ENCODE results near the gene DAP.
A peak's percentile ranks its signal among the peaks of the same experiment; 100 is the strongest.
"Not testable (repeated sequence)": the region's sequence is repeated elsewhere in the genome, so short reads cannot be mapped to it uniquely, and the experiment has no call there.

Gene DAP, protein sequence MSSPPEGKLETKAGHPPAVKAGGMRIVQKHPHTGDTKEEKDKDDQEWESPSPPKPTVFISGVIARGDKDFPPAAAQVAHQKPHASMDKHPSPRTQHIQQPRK

DNA sequence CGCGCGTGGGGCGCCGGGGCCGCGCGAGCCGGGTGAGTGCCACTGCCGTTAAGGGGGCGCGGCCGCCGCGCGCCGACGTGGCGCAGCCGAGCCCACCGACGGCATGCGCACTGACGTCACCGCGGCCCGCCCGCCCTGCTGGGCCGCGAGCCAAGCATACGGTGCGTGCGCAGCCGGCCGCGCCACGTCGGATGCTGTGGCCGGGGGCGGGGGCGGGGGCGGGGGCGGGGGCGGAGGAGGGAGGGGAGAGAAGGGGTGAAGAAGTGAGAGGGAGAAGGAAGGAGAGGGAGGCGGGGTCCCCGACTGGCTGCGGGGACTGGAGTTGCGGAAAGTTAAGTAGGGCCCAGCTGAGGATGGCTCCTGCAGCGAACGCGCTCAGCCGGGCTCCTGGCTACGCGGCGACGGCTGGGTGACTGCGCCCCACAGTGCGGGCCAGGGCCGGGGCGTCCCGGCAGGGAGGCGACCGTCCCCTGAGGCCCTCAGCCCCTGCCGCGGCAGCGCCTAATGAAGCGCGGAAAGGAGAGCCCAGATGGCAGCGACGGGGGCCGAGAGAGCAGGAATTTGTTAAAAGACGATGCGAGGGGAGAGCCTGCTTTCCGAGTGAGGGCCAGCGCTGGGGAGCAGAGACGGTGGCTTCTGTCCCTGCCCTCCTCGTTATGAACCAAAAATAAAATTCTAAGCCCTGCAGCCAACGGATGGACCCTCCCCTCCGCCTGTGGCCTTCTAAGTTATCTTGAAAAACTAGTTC is at the start of gene DAP:
TSS of gene DAP (minus strand) at position 50 of the 748 bp plus-strand sequence. CDS start 166 bp downstream, outside the sequence.
- peak; percentile 72 to 74 for DNase-seq (ENCODE audit: low read depth in 2 of 2)

DNA sequence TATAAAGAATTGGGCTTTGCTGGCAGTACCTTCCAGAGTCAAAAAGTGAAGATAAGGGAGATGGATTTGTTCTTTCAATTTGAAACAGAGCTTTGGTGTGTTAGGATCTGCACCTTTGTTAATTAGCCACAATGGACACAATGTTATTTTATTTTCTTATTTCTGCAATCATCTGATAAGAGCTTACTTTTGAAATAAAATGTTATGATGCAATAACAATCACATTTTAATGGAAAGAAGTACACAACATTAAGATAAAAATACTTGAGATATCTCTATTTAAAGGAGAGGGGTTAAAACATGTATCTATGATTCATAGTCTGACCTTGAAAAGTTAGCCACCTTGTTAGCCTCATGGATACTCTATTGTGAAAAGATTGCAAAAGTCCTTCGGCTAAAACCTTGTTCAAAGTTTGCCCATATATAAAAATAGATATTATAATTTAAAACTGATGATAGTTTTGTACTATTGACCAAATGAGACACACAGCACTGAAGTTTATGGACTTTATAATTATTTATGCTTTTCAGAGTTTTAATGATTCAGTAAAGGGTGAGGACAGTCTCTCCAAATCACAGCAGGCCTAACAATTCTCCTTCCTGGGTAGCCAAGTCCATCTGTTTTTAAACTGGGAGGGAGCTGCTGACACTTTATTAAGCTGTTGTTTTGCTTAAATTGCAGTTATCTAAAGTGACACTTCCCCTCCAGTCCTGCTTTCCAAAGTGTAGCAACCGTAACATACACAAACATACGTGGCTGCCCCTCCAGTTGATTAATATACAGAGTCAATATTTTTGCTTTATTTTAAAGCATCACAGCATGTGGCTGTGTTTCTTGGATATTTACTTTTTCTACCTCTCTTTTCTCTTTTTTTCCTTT is 47.6 kb upstream of the DAP start:
- DNase-seq (ENCODE audit: low read depth in 2 of 2), result no peak

DNA sequence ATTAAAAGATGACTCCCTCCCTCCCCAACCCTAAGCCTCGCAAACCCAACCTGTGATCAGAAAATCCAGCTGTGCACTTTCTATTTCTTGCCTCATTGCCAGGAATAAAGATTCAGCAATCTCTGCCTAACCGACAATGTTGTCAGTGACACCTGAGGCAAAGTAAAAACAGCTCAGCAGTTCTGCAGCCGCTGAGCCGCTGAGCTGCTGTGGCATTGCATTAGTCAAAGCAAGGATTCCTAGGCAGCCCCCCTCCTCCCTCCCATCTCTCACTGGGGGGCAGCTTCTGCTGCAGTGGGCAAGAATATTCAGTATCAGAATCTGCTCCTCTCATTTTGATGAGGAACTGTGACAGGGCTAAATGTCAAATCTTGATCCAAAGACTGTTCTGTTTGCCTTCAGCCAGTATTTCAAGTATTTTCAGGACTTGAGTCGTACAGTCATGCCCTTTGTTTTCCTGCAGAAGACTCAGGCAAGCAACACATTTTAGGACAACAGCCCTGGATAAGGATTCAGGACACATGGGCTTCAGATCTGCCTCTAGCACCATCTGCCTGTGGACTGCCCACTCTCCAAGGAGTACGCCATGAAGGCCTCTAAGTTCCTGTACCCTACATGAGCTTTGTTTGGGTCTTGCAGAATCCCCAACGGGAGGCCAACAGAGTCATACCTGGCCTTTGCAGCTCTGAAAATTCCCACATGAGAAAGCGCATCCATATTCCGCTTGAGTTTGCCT is 41.1 kb upstream of the DAP start:
- no peak for DNase-seq (ENCODE audit: low read depth in 2 of 2)

DNA sequence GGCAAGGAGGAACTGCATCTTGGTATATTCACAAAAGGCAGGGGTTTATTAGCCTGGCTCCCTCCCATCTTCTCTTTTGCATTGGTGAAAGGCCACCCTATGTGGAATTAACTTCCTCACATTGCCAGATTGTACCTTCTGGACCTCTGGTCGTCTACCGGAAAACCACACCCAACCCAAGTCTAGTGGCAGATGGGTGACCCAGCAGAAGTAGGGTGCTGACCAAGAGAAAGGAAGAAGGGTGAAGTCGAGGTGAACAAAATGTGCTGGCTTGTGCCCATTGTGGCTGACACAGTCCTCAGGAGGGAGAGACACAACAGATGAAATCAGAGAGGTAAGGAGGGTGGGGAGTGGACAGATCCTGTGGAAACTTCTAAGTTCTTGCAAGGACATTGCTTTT is 39.8 kb upstream of the DAP start:
- DNase-seq (ENCODE audit: low read depth in 2 of 2), result no peak

DNA sequence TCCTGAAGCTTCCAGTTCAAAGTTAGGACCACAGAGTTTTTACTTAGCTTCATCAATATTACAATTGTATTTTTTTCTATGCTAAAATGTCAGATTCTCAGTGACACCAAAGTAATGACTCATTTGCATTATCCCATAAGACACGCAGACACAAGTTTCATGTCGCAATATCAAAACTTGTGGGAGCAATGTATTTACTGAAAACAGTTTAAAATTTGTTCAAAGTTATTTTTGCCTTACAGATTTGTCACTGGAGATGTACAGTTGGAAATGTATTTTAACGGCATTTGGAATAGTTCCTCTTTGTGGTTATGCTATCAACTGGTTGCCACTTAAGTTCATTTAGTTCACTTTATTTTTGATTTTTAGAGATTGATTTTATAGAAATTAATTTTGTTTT is 36.2 kb upstream of the DAP start:
- DNase-seq (ENCODE audit: low read depth in 2 of 2), result no peak

DNA sequence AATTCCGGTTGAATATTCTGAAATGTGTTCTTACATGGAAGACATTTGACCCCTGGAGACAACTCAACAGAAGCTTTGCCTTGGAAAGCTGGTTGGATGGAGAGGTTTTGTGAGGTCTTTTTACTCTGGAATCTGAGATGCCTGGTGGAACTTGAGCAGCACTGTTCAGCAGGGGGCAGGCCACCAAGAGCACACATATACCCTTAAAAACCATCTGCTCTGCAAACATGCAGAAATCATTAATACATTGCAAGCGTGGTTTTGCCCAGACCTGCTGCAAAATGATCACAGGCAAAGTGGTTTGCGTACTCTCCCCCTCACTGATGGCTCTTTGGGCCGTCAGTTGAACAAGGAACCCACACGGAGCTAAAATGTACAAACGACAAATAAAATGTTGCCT is 32.8 kb upstream of the DAP start:
- no peak for DNase-seq (ENCODE audit: low read depth in 2 of 2)

DNA sequence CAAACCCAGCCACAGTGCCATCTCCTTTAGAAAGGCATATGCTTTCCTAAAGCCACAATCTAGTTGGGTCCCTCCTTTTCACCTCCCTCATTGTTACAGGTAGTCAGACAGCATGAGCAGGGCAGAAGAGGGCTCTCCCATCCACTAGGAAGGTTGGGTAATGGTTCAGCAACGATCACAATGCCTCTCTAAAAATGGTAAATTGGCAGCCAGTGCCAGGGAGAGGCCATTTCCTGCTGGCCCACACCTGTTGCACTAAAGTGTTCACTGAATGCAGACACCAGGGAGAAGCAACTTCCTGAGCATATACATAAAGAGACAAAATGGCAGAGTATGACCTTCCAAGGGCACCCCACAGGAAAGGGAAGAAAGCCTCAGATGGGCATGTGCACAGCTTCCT is 31.3 kb upstream of the DAP start:
- DNase-seq (ENCODE audit: low read depth in 2 of 2), result no peak

DNA sequence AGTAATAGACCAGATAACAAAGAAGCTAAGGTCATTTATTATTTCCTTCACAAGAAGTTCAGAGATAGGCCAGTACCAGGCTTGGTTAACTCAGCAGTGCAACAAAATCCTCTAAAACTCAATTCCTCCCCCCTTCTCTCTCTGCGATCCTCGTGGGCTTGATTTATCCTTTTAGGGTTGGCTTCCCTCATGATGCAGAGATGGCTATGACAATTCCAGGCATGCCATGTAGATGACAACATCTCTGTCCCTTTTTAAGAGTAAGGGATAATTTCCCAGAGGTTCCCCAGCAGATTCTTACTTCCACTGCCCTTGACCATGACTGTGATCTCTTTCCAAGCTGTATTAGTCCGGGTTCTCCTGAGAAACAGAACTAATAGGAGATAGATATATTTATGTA is 28.7 kb upstream of the DAP start:
- no peak for DNase-seq (ENCODE audit: low read depth in 2 of 2)

DNA sequence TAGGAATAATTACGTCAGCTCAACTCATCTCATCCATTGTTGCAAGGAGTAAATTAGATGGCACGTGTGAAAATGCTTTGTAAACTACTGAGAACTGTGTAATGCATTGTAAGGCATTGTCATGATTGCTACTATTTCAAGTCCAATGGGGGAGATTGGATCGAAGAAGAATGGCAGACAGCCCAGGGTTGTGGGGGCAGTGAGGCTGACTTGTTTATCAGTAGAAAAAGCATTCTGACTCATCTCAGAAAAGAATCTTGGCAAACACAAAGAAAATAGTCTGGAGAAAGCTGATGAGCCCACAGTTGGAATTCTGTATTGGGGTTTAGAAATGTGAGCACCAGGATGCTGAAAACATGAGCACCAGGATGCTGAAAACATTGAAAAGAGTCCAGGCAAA is 28.0 kb upstream of the DAP start:
- DNase-seq (ENCODE audit: low read depth in 2 of 2), result no peak

DNA sequence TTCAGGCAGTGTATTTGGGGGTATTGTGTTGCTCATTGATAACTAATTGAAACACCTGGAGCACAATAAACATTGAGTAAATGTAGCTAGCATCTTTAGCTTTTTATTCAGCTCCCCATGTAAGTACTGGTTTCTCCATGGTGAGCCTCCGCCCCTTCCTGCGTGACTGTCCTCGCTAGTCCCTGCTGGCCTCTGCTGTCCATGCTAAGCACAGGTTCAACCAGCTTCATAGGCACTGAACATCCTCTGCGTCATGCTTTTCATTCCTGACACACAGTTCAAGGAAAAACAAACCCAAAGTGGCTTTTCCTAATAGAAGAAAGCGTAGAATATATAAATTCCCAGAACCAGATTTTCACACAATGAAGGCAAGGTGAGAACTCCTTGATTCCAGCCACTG is 27.3 kb upstream of the DAP start:
- DNase-seq (ENCODE audit: low read depth in 2 of 2), result no peak

DNA sequence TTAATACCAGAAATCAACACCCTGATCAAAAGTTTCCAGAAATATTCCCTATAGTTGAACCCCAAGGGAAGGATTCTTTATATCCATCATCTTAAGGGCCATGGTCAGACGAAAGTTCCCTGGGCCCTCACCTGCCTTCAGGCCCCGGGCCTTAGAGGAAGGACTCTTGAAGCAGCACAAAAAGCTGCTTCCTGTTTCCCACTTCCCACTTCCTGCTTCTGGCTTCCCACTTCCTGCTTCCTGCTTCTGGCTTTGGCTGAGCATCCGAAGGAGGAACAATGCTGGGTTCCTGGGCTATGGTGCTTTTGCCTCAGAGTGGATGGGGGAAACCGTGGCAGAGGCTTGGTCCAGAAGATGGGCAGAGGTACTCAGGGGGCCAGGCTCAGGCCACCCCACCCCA is 25.8 kb upstream of the DAP start:
- DNase-seq (ENCODE audit: low read depth in 2 of 2), result no peak

DNA sequence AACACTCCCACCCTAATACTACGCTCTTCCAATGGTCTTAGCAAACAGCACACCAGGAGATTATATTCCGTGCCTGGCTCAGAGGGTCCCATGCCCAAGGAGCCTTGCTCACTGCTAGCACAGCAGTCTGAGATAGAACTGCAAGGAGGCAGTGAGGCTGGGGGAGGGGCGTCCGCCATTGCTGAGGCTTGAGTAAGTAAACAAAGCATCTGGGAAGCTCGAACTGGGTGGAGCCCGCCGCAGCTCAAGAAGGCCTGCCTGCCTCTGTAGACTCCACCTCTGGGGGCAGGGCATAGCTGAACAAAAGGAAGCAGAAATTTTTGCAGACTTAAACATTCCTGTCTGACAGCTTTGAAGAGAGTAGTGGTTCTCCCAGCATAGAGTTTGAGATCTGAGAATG is 19.2 kb upstream of the DAP start:
- DNase-seq (ENCODE audit: low read depth in 2 of 2), result not testable (repeated sequence)

DNA sequence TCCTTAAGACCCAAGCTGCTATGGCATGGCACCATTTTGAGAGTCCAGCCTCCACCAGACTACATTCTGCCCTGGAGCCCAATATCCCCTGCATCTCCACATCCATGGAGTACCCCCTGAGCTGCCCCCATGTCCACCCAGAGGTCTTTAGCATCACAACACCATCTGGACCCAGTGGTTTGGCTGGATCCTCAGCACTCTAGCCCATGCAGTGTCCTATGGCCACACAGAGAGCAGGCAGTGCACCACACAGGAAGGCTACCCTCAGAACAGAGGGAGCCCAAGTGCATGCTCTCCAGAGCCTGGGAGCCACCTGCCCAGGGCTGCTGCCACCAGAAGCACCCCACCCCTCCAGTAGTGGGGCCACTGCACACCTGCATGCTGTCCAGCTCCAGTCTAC is 18.6 kb upstream of the DAP start:
- no peak for DNase-seq (ENCODE audit: low read depth in 2 of 2)

DNA sequence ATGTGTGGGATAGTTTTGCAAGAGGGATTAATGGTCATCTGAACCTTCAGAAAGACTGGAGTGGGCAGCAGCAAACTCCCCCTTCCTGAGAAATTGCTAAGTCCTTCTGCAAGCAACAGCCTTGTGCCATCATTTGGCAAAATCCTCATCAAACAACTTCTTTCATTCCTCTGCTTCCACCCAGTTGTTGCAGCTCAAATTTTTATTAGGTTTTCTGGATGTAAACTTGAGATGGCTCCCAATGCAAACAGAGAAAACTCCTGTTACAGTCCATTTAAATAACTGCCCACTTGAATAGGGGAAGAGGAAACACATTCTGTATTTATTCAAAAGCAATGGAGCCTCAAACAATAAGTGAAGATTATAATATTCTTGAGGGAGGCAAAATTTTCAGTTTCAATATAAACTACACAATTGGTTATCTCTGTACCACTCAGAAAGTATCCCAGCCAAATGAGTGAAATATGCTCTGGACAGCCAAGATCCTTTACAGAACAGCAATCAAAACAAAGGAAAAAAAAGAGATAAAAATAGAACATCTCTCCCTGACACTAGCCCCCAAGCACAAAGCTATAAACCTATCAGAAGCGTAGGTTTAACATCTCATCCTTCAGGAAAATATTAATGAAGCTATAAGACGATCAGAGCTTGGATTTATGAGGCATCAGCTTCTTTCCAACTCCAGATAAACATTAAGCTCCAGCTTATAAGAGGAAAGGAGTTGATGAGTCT is 17.3 kb upstream of the DAP start:
- no peak for DNase-seq (ENCODE audit: low read depth in 2 of 2)

DNA sequence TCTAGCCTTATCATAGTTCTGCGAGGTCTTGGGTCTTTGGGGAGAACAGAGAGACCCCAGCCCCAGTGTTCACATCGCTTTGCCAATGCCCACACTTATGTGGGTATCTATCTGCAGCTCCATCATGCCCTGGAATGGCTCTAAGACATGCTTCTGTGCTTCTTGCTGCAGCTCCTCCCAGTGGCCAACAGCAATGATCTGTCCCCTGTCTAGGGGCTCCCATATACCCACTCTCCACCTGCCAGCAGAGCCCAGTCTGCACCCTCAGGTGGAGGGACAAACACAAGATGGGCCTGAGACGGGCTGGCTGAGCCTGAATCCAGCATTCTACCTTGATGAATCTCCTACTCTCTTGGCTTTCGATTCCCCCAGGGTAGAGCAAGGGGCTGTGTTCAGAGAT is 14.6 kb upstream of the DAP start:
- no peak for DNase-seq (ENCODE audit: low read depth in 2 of 2)

DNA sequence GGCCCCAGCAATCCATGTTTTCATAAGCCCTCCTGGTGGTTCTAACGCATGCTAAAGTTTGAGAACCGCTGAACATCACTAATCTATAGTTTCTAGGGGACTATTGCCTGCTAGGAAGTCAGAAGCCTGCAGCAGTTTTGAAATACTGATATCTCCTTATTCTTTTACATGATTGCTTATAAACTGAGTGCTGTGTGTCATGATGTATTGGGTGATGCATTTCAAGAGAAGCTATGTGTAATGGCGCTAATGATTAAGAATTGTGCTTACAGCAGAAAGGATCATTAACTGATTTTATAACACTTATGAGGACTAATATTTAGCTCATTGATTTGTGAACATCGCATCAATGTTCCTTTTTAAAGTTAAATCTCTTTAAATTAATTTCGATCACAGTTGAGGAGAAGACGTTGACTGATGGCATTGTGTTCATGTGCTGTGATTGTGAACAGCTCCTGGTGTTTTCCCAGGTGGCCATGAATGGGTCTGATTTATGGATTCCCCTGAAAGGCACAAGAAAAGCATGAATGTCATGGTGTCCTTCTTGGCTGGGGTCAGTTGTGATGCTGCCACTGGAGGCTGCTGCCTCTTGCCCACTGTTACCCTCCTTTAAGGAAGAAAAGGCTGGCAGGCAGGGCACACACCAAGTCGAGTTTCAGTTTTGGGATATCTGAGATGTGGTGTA is 12.0 kb upstream of the DAP start:
- no peak for DNase-seq (ENCODE audit: low read depth in 2 of 2)

DNA sequence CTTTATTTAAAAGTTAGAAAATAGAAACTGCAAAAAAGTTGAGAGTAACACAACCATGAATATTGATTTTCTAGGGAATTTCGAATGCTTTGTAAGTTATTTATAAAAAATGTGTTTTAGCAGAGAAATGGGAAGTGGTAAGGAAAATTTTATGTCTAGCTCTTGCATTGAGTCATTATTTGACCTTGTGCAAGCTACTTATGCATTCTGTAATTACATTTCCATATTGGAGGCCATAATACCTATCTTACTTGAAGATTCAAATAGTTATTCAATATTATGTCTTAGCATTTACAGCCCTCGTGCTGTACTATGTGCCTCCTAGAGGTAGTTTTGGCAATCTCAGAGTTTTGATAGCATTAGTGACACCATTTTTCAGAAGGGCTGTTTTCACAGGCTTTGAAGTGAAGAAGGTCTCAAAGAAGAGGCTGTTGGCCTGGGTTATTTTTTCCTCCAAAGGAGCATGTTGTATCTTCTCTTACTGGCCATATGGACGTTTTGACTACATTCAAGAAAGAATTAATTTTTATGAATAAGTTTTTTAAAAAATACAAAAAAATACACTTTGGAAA is 7.4 kb upstream of the DAP start:
- DNase-seq (ENCODE audit: low read depth in 2 of 2), result no peak

DNA sequence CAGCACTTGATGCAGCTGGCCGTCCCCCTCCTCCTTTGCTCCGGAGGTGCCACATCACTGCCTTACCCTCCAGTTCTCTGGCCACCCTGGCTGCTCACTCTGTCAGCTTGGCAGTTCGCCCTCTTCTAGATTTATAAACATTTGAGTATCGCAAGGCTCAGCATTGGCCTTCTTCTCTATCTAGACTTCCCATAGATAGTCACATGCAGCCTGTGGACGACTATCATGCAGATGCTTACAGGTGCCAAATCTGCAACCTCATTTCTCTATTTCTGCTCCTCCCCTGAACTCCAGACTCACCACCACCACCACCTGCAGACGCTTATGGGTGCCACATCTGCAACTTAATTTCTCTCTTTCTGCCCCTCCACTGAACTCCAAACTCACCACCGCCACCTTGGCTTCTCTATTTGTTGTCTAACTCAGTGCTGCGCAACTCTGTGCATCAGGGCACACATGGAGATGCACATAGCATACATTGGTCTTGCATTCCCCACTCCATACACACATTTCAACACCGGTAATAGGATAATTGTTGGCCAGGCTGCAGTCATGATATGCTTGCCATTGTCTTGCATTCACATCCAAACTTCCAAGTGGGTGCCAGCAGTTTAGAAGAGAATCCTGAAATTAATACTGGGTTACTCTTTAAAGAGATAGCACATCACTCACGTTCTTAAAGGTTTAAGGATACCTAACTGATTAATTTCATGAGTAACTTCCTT is 1.9 kb upstream of the DAP start:
- DNase-seq (ENCODE audit: low read depth in 2 of 2), result no peak

DNA sequence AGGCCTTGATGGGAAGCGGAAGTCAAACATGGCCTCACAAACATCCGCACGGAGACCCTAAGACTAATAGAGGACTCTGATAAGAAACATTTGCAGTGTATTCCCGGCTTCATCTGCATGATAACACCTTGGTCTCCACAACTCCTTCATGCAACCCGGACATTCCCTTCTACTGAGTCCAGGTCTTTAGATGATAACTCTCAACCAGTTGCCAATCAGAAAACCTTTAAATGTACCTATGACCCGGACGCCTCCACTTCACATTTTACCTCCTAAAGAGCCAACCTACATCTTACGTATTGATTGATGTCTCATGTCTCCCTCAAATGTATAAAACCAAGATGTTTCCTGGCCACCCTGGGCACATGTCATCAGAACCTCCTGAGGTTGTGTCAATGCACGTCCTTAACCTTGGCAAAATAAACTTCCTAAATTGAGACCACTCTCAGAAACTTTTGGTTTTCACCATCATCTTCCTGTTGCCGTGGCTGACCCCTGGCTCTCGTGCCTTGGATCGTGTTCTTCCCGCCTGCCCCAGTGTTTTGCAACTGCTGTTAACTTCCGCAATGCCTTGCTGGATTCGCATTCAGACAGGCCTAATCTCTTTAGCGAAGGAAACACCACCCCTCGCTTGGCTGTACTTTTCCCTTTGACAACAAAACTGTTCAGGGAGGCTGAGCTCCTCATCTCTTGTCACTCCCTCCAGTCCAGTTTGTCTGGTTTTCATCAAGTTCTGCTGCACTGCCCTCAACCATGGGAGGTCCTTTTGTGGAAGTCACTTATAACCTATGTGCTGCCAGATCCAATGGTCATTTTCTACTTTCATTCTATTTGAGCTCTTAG is 1.1 kb upstream of the DAP start:
- DNase-seq (ENCODE audit: low read depth in 2 of 2), result no peak

Measured in stimulated activated CD4-positive, alpha-beta T cell treated with anti-CD3 and anti-CD28 coated beads, Interleukin-12 subunit alpha, Interleukin-12 subunit beta, amount 100 ng/mL, for 24 hours (primary cell).